MM.1S (cell line): ENCODE data around the gene PLVAP.
A peak's percentile ranks its signal among the peaks of the same experiment; 100 is the strongest.

ENCODE experiments used
- DNase-seq: peaks from one replicate; pipeline ENCODE4 v3.0.0-alpha.2; 2015
- H2AFZ ChIP-seq: fragments of 300-600 bp; sonication (generic); 2 replicates; pipeline ENCODE4 v1.6.0; 2016; ENCODE audit warnings: antibody characterized with exemption, low read length
- H3F3A ChIP-seq: fragments of 300-600 bp; sonication (generic); 2 replicates; pipeline ENCODE4 v1.6.1; 2016; ENCODE audit warnings: mild to moderate bottlenecking, antibody characterized with exemption, low read length, moderate library complexity, mixed read lengths; ENCODE audit not compliant: insufficient read depth
- H3K27ac ChIP-seq: fragments of 300-600 bp; sonication (generic); 2 replicates; pipeline ENCODE4 v1.5.1; 2016; ENCODE audit warnings: mild to moderate bottlenecking, low read length
- H3K27me3 ChIP-seq: fragments of 300-600 bp; sonication (generic); replicated peaks from 2 replicates; pipeline ENCODE4 v1.6.0; 2016; ENCODE audit warnings: low read length; ENCODE audit not compliant: insufficient read depth
- H3K36me3 ChIP-seq: fragments of 300-600 bp; sonication (generic); replicated peaks from 2 replicates; pipeline ENCODE4 v1.6.1; 2016; ENCODE audit warnings: mild to moderate bottlenecking, low read length, mixed read lengths; ENCODE audit not compliant: insufficient read depth
- H3K4me1 ChIP-seq: fragments of 300-600 bp; sonication (generic); 2 replicates; pipeline ENCODE4 v1.6.1; 2016; ENCODE audit warnings: low read length, mixed read lengths
- H3K4me2 ChIP-seq: fragments of 300-600 bp; sonication (generic); 2 replicates; pipeline ENCODE4 v1.6.0; 2016; ENCODE audit warnings: low read depth, low read length
- H3K4me3 ChIP-seq: fragments of 300-600 bp; sonication (generic); 2 replicates; pipeline ENCODE4 v1.5.1; 2016; ENCODE audit warnings: low read length, mixed read lengths
- H3K79me2 ChIP-seq: fragments of 300-600 bp; sonication (generic); 2 replicates; pipeline ENCODE4 v1.6.1; 2016; ENCODE audit warnings: mixed run types, low read length, mixed read lengths
- H3K9ac ChIP-seq: fragments of 300-600 bp; sonication (generic); 2 replicates; pipeline ENCODE4 v1.6.1; 2016; ENCODE audit warnings: low read length, mixed read lengths
- H3K9me2 ChIP-seq: fragments of 300-600 bp; sonication (generic); replicated peaks from 2 replicates; pipeline ENCODE4 v1.6.1; 2016; ENCODE audit warnings: mild to moderate bottlenecking, low read length, mixed read lengths; ENCODE audit not compliant: insufficient read depth
- H3K9me3 ChIP-seq: fragments of 300-600 bp; sonication (generic); replicated peaks from 2 replicates; pipeline ENCODE4 v1.6.1; 2016; ENCODE audit warnings: mild to moderate bottlenecking, low read length, mixed read lengths; ENCODE audit not compliant: insufficient read depth
- H4K20me1 ChIP-seq: fragments of 300-600 bp; sonication (generic); 2 replicates; pipeline ENCODE4 v1.6.1; 2016; ENCODE audit warnings: mild to moderate bottlenecking, low read length, moderate library complexity, mixed read lengths; ENCODE audit not compliant: insufficient read depth
- CTCF ChIP-seq: fragments of 300-600 bp; sonication (generic); IDR thresholded peaks from 2 replicates; pipeline ENCODE4 v1.5.1; 2016; ENCODE audit warnings: antibody characterized with exemption, low read length, mixed read lengths
- EZH2 ChIP-seq: fragments of 300-600 bp; sonication (generic); optimal IDR thresholded peaks from 2 replicates; pipeline ENCODE3; 2017; ENCODE audit warnings: low read depth, mild to moderate bottlenecking, antibody characterized with exemption, low read length, mixed read lengths
- EZH2phosphoT487 ChIP-seq: fragments of 300-600 bp; sonication (generic); IDR thresholded peaks from 2 replicates; pipeline ENCODE4 v1.6.1; 2018; ENCODE audit warnings: antibody characterized with exemption, low read length

PLVAP gene

GRCh38 chr19:17311455-17312188 is 65.5 kb downstream of the PLVAP start:
- Histone ChIP-seq H2AFZ (no peak overlapping the region), H3K36me3 (0 out of 2 replicates have a peak, but pooled peaks cover 4% of the 10 kb centered on the region), H3K9me3 (no peaks in the 10 kb centered on the region), H3K27me3 (no peaks in the 10 kb centered on the region), H3K4me1 (peaks cover 7% of the 10 kb centered on the region; the same call in 1 of the 2 replicates), H3F3A (peaks cover 7% of the 10 kb centered on the region), H3K4me2 (no peak overlapping the region), H3K4me3 (no peak overlapping the region), H3K9ac (no peak overlapping the region), H3K9me2 (no peaks in the 10 kb centered on the region), H4K20me1 (no peaks in the 10 kb centered on the region), H3K79me2 (peaks cover 64% of the 10 kb centered on the region), H3K27ac (no peak overlapping the region)
- TF ChIP-seq CTCF: no peak
- TF ChIP-seq EZH2phosphoT487: no peak
- TF ChIP-seq EZH2: no peak
- DNase-seq: no peak

GRCh38 chr19:17309965-17310461 is 67.1 kb downstream of the PLVAP start:
- peaks cover 18% of the 10 kb centered on the region for H3F3A ChIP-seq
- H3K27ac ChIP-seq: no peak overlapping the region
- H3K9me3 ChIP-seq: no peaks in the 10 kb centered on the region
- peak overlapping the region; percentile 11; the same call in 1 of the 2 replicates for H2AFZ ChIP-seq
- no peaks in the 10 kb centered on the region for H3K27me3 ChIP-seq
- H3K36me3 ChIP-seq: 0 out of 2 replicates have a peak, but pooled peaks cover 4% of the 10 kb centered on the region
- H3K4me1 ChIP-seq: peaks cover 8% of the 10 kb centered on the region
- peaks cover 69% of the 10 kb centered on the region for H3K79me2 ChIP-seq
- DNase-seq: no peak
- H3K4me3 ChIP-seq: peak overlapping the region; percentile 94
- H4K20me1 ChIP-seq: no peaks in the 10 kb centered on the region
- H3K9ac ChIP-seq: peak overlapping the region; percentile 83
- TF ChIP-seq EZH2phosphoT487 (no peak), CTCF (no peak), EZH2 (no peak)
- peak overlapping the region; percentile 89 for H3K4me2 ChIP-seq
- no peaks in the 10 kb centered on the region for H3K9me2 ChIP-seq

GRCh38 chr19:17309198-17309964 is 67.8 kb downstream of the PLVAP start, which contains the start of gene DDA1:
TSS of gene DDA1 (plus strand) at chr19:17309563. CDS start at chr19:17309655, 92 bp downstream.
- H2AFZ ChIP-seq: peak within 1 kb of the TSS; percentile 11; the same call in 1 of the 2 replicates
- peaks cover 14% of the 10 kb centered on the region for H3K4me1 ChIP-seq
- TF ChIP-seq EZH2phosphoT487 (no peak), EZH2 (no peak), CTCF (no peak)
- no peaks in the 10 kb centered on the region for H3K27me3 ChIP-seq
- DNase-seq: peak; percentile 100
- H3K27ac ChIP-seq: no peak within 1 kb of the TSS
- 0 out of 2 replicates have a peak, but pooled peaks cover under 1% of the 10 kb centered on the region for H3K36me3 ChIP-seq
- no peaks in the 10 kb centered on the region for H3K9me3 ChIP-seq
- peaks cover 66% of the 10 kb centered on the region for H3K79me2 ChIP-seq
- H4K20me1 ChIP-seq: no peaks in the 10 kb centered on the region
- peak within 1 kb of the TSS; percentile 89 for H3K4me2 ChIP-seq
- no peaks in the 10 kb centered on the region for H3K9me2 ChIP-seq
- peak within 1 kb of the TSS; percentile 94 for H3K4me3 ChIP-seq
- peaks cover 23% of the 10 kb centered on the region for H3F3A ChIP-seq
- peak within 1 kb of the TSS; percentile 83 for H3K9ac ChIP-seq
